SK-N-SH treated with all-trans-retinoic acid at 6 μM for 48 hours (cell line): Measurements from ENCODE around the gene DDX20.

Experiments used
- BACH2 ChIP-seq: fragments of 250-450 bp; sonication (Bioruptor Pico); IDR thresholded peaks from 2 replicates; pipeline ENCODE4 v1.9.0; 2021; ENCODE audit warnings: mild to moderate bottlenecking, borderline replicate concordance
- CSDC2 ChIP-seq: fragments of 250-450 bp; sonication (Bioruptor Pico); IDR thresholded peaks from 2 replicates; pipeline ENCODE4 v1.5.0; 2020; ENCODE audit warnings: mild to moderate bottlenecking, moderate library complexity
- CSRNP3 ChIP-seq: fragments of 250-450 bp; sonication (Bioruptor Pico); IDR thresholded peaks from 2 replicates; pipeline ENCODE4 v1.5.1; 2021; ENCODE audit warnings: mild to moderate bottlenecking, moderate library complexity
- ESRRG ChIP-seq: fragments of 250-450 bp; sonication (Bioruptor Pico); IDR thresholded peaks from 2 replicates; pipeline ENCODE4 v1.6.1; 2021; ENCODE audit warnings: mild to moderate bottlenecking
- GLIS3 ChIP-seq: fragments of 250-450 bp; sonication (Bioruptor Pico); IDR thresholded peaks from 2 replicates; pipeline ENCODE4 v1.5.0; 2020; ENCODE audit warnings: mild to moderate bottlenecking, moderate library complexity
- PATZ1 ChIP-seq: fragments of 250-450 bp; sonication (Bioruptor Pico); IDR thresholded peaks from 2 replicates; pipeline ENCODE4 v1.8.0; 2020; ENCODE audit warnings: mild to moderate bottlenecking, moderate library complexity, borderline replicate concordance
- RARB ChIP-seq: fragments of 250-450 bp; sonication (Bioruptor Pico); IDR thresholded peaks from 2 replicates; pipeline ENCODE4 v1.8.0; 2021; ENCODE audit warnings: mild to moderate bottlenecking, moderate library complexity
- TOX ChIP-seq: fragments of 250-450 bp; sonication (Bioruptor Pico); IDR thresholded peaks from 2 replicates; pipeline ENCODE4 v1.8.0; 2021; ENCODE audit warnings: mild to moderate bottlenecking, moderate library complexity, borderline replicate concordance
- ZC3H10 ChIP-seq: fragments of 250-450 bp; sonication (Bioruptor Pico); IDR thresholded peaks from 2 replicates; pipeline ENCODE4 v1.5.1; 2021; ENCODE audit warnings: mild to moderate bottlenecking, moderate library complexity
- ZFP3 ChIP-seq: fragments of 250-450 bp; sonication (Bioruptor Pico); IDR thresholded peaks from 2 replicates; pipeline ENCODE4 v1.5.0; 2020; ENCODE audit warnings: mild to moderate bottlenecking, moderate library complexity
- ZNF565 ChIP-seq: fragments of 450-650 bp; formaldehyde crosslinking; conservative IDR thresholded peaks from 2 replicates; pipeline ENCODE4 v1.5.0; 2020; ENCODE audit warnings: low read depth, mild to moderate bottlenecking, moderate library complexity
- ZNF8 ChIP-seq: fragments of 450-650 bp; formaldehyde crosslinking; IDR thresholded peaks from 2 replicates; pipeline ENCODE4 v1.5.0; 2020; ENCODE audit warnings: mild to moderate bottlenecking, moderate library complexity

- no peak for TF ChIP-seq CSRNP3 (CRISPR knock-in tag)
- TF ChIP-seq GLIS3 = no peak
- no peak for TF ChIP-seq TOX
- no peak for TF ChIP-seq ZFP3 (CRISPR knock-in tag)
- TF ChIP-seq RARB (CRISPR knock-in tag) = no peak
- TF ChIP-seq ESRRG = no peak
- no peak for TF ChIP-seq CSDC2 (CRISPR knock-in tag)
- no peak for TF ChIP-seq ZC3H10 (CRISPR knock-in tag)
- TF ChIP-seq ZNF565 = no peak
- no peak for TF ChIP-seq ZNF8 (CRISPR knock-in tag)
- no peak for TF ChIP-seq PATZ1 (CRISPR knock-in tag)
- TF ChIP-seq BACH2 = no peak
Measured at GRCh38 chr1:111786669-111787207, 31.0 kb downstream of the DDX20 start.
